ENCODE results near the gene PXN.

DNA sequence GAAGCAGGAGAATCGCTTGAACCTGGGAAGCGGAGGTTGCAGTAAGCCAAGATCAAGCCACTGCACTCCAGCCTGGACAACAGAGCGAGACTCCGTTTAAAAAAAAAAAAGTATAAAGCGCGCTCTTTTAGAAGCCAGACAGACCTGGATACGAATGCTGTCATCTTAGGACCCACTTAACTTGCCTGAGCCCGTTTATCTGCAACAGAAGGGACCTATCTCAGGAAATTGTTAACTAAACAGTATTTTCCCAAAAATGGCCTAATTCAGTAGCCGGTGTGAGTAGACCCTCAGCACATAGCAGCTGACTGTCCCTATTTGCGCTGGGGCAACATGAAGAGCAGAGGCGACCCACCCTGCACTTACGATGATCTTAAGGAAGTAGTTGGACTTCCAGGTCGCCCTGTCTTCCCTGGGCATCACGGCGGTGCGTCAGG lies 65.1 kb downstream of the PXN start:
- TF ChIP-seq, protein P1, sequence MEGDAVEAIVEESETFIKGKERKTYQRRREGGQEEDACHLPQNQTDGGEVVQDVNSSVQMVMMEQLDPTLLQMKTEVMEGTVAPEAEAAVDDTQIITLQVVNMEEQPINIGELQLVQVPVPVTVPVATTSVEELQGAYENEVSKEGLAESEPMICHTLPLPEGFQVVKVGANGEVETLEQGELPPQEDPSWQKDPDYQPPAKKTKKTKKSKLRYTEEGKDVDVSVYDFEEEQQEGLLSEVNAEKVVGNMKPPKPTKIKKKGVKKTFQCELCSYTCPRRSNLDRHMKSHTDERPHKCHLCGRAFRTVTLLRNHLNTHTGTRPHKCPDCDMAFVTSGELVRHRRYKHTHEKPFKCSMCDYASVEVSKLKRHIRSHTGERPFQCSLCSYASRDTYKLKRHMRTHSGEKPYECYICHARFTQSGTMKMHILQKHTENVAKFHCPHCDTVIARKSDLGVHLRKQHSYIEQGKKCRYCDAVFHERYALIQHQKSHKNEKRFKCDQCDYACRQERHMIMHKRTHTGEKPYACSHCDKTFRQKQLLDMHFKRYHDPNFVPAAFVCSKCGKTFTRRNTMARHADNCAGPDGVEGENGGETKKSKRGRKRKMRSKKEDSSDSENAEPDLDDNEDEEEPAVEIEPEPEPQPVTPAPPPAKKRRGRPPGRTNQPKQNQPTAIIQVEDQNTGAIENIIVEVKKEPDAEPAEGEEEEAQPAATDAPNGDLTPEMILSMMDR (IDR thresholded peaks at IDR 0.05), result no peak
- TF ChIP-seq EZH2 (IDR thresholded peaks at IDR 0.05) (no peak), EZH2phosphoT487 (IDR thresholded peaks at IDR 0.05) (no peak)
